H1 (cell line): ENCODE data around the gene WFIKKN1. TPM values are rescaled to one million over a fixed set of nuclear protein-coding genes. Genes with fewer than 3 reads are reported as not detected.

Experiments
- CTCF ChIA-PET: fragments of 300-600 bp; sonication (Branson Sonifier 250); formaldehyde crosslinking; loops from one replicate; lab custom pipeline; 2021; ENCODE audit not compliant: partially characterized antibody; lab: Charles Lee
- POLR2A ChIA-PET: fragments of 300-600 bp; sonication (Branson Sonifier 250); formaldehyde crosslinking; loops from one replicate; lab custom pipeline; 2021; ENCODE audit warnings: inconsistent platforms; ENCODE audit not compliant: partially characterized antibody; lab: Charles Lee
- DNase-seq, 2 experiments: peaks; one replicate each; pipeline versions ENCODE4 v3.0.0 to v3.0.0-alpha.2; 2010 to 2022; ENCODE audit warnings: low spot score in 2 of 2, low read depth in 1 of 2, mixed read lengths in 1 of 2
- FAIRE-seq: peaks from 2 replicates; lab custom pipeline; 2011; peaks lifted over from hg19 to GRCh38; lab: Jason Lieb, UNC
- H2AFZ ChIP-seq: 2 replicates; pipeline ENCODE4 v1.8.1; 2012; ENCODE audit warnings: low read length, inconsistent platforms
- H2AK5ac ChIP-seq: 2 replicates; pipeline ENCODE4 v1.6.1; 2013; ENCODE audit warnings: low read depth, low read length
- H2BK120ac ChIP-seq: replicated peaks from 2 replicates; pipeline ENCODE3; 2013; ENCODE audit warnings: low read depth, low read length, inconsistent platforms
- H2BK12ac ChIP-seq: 2 replicates; pipeline ENCODE4 v1.6.1; 2013; ENCODE audit warnings: low read depth, low read length
- H2BK15ac ChIP-seq: 2 replicates; pipeline ENCODE4 v1.6.1; 2013; ENCODE audit warnings: low read length
- H2BK20ac ChIP-seq: 2 replicates; pipeline ENCODE4 v1.6.1; 2013; ENCODE audit warnings: low read length
- H2BK5ac ChIP-seq: 2 replicates; pipeline ENCODE4 v1.6.1; 2013; ENCODE audit warnings: low read depth, low read length
- H3K14ac ChIP-seq: 2 replicates; pipeline ENCODE4 v1.6.1; 2013; ENCODE audit warnings: inconsistent platforms; ENCODE audit not compliant: insufficient read length
- H3K18ac ChIP-seq: 2 replicates; pipeline ENCODE4 v1.6.1; 2013; ENCODE audit warnings: low read length; ENCODE audit errors: extremely low read depth
- H3K23ac ChIP-seq: 2 replicates; pipeline ENCODE4 v1.6.1; 2013; ENCODE audit warnings: inconsistent platforms; ENCODE audit not compliant: insufficient read length
- H3K23me2 ChIP-seq: 2 replicates; pipeline ENCODE4 v1.6.1; 2013; ENCODE audit warnings: low read depth, low read length
- H3K27ac ChIP-seq: 2 replicates; pipeline ENCODE4 v1.6.1; 2011; ENCODE audit warnings: low read depth, low read length, inconsistent platforms
- H3K27me3 ChIP-seq, 4 experiments: replicated peaks in 1 of 4; 1 replicate in 1 of 4; 2 replicates in 3 of 4; pipeline versions ENCODE4 v1.6.1 to v1.8.1; 2011 to 2013; ENCODE audit warnings: low read length in 3 of 4, mild to moderate bottlenecking in 3 of 4, inconsistent platforms in 2 of 4, mixed read lengths in 2 of 4, moderate library complexity in 1 of 4; ENCODE audit not compliant: control insufficient read depth in 3 of 4, insufficient read depth in 3 of 4; ENCODE audit errors: extremely low read depth in 1 of 4
- H3K36me3 ChIP-seq, 4 experiments: 2 replicates each; pipeline versions ENCODE4 v1.6.1 to v1.8.1; 2011 to 2013; ENCODE audit warnings: mild to moderate bottlenecking in 4 of 4, low read length in 3 of 4, moderate library complexity in 2 of 4, control low read depth in 1 of 4, inconsistent platforms in 1 of 4; ENCODE audit not compliant: insufficient read depth in 4 of 4, control insufficient read depth in 2 of 4
- H3K4ac ChIP-seq: replicated peaks from 2 replicates; pipeline ENCODE3; 2013; ENCODE audit warnings: low read length, low read depth, mixed read lengths, inconsistent platforms; ENCODE audit not compliant: insufficient read length
- H3K4me1 ChIP-seq, 4 experiments: replicated peaks in 1 of 4; 1 replicate in 1 of 4; 2 replicates in 3 of 4; pipeline versions ENCODE4 v1.6.1 to v1.8.1; 2011 to 2013; ENCODE audit warnings: low read length in 3 of 4, inconsistent platforms in 2 of 4, mixed read lengths in 1 of 4; ENCODE audit not compliant: insufficient read depth in 4 of 4, control insufficient read depth in 3 of 4
- H3K4me2 ChIP-seq, 2 experiments: 2 replicates each; pipeline versions ENCODE4 v1.6.1 to v1.8.1; 2011 to 2013; ENCODE audit warnings: low read depth in 2 of 2, low read length in 2 of 2, control low read depth in 1 of 2, inconsistent platforms in 1 of 2, mild to moderate bottlenecking in 1 of 2; ENCODE audit not compliant: insufficient read depth in 1 of 2
- H3K4me3 ChIP-seq, 4 experiments: fragments of 200-600, 300-600 bp in 1 of 4; sonication (generic), shearing (Covaris generic), sonication (Bioruptor Twin) in 1 of 4; 2 replicates each; pipeline versions ENCODE4 v1.5.1 to v1.8.1; 2011 to 2016; ENCODE audit warnings: low read length in 4 of 4, low read depth in 3 of 4, control low read depth in 2 of 4, inconsistent platforms in 2 of 4, mild to moderate bottlenecking in 2 of 4, mixed read lengths in 1 of 4, moderate library complexity in 1 of 4; ENCODE audit not compliant: insufficient read depth in 2 of 4; ENCODE audit errors: extremely low read depth in 1 of 4
- H3K56ac ChIP-seq: replicated peaks from 2 replicates; pipeline ENCODE3; 2013; ENCODE audit warnings: low read depth, mild to moderate bottlenecking, mixed read lengths, low read length, inconsistent platforms; ENCODE audit not compliant: insufficient read length
- H3K79me1 ChIP-seq: 2 replicates; pipeline ENCODE4 v1.6.1; 2013; ENCODE audit warnings: low read depth, low read length, control low read depth
- H3K79me2 ChIP-seq, 2 experiments: 2 replicates each; pipeline versions ENCODE4 v1.6.1 to v1.8.1; 2012 to 2013; ENCODE audit warnings: low read length in 2 of 2, mild to moderate bottlenecking in 2 of 2, inconsistent platforms in 1 of 2; ENCODE audit not compliant: insufficient read depth in 2 of 2, control insufficient read depth in 1 of 2
- H3K9ac ChIP-seq, 4 experiments: replicated peaks in 1 of 4; 1 replicate in 1 of 4; 2 replicates in 3 of 4; pipeline versions ENCODE4 v1.6.1 to v1.8.1; 2011 to 2013; ENCODE audit warnings: low read depth in 3 of 4, low read length in 3 of 4, control low read depth in 2 of 4, mild to moderate bottlenecking in 2 of 4, moderate library complexity in 2 of 4, inconsistent platforms in 1 of 4; ENCODE audit errors: extremely low read depth in 1 of 4
- H3K9me3 ChIP-seq, 2 experiments: 2 replicates each; pipeline versions ENCODE4 v1.6.1 to v1.8.1; 2012 to 2013; ENCODE audit warnings: mild to moderate bottlenecking in 2 of 2, moderate library complexity in 2 of 2, control low read depth in 1 of 2, inconsistent platforms in 1 of 2, low read depth in 1 of 2, low read length in 1 of 2, mixed read lengths in 1 of 2; ENCODE audit not compliant: insufficient read depth in 2 of 2
- H4K20me1 ChIP-seq, 2 experiments: replicated peaks in 1 of 2; 2 replicates each; pipeline versions ENCODE3 to v1.8.1; 2011 to 2013; ENCODE audit warnings: inconsistent platforms in 2 of 2, low read length in 2 of 2, mild to moderate bottlenecking in 1 of 2; ENCODE audit not compliant: insufficient read depth in 2 of 2, control insufficient read depth in 1 of 2
- H4K5ac ChIP-seq: 2 replicates; pipeline ENCODE4 v1.6.1; 2013; ENCODE audit warnings: low read length, low read depth, mixed read lengths, inconsistent platforms; ENCODE audit not compliant: insufficient read length
- H4K8ac ChIP-seq: 2 replicates; pipeline ENCODE4 v1.8.0; 2013; ENCODE audit warnings: mild to moderate bottlenecking, moderate library complexity, low read length, inconsistent platforms; ENCODE audit not compliant: insufficient read depth; ENCODE audit errors: extremely low read depth
- H4K91ac ChIP-seq: replicated peaks from 2 replicates; pipeline ENCODE3; 2013; ENCODE audit warnings: low read length, mixed read lengths, inconsistent platforms; ENCODE audit not compliant: insufficient read length
- ASH2L ChIP-seq: fragments of 200-600, 300-600 bp; sonication (generic); IDR thresholded peaks from one replicate; pipeline ENCODE4 v1.7.1; 2017; ENCODE audit warnings: low read length
- CBX5 ChIP-seq: fragments of 300-800, 300-1000 bp; sonication (generic); IDR thresholded peaks from 2 replicates; pipeline ENCODE4 v1.7.1; 2016; ENCODE audit warnings: antibody characterized with exemption, low read length, low read depth
- JUND ChIP-seq: IDR thresholded peaks from 2 replicates; pipeline ENCODE4 v1.6.1; 2011; ENCODE audit warnings: mild to moderate bottlenecking, improper control_type of control experiment, low read length
- KDM4A ChIP-seq: IDR thresholded peaks from one replicate; pipeline ENCODE4 v1.7.1; 2012; ENCODE audit warnings: low read depth, mild to moderate bottlenecking, moderate library complexity, low read length, inconsistent platforms; ENCODE audit not compliant: severe bottlenecking
- MAFK ChIP-seq: IDR thresholded peaks from 2 replicates; pipeline ENCODE4 v1.6.1; 2012; ENCODE audit warnings: low read depth, mild to moderate bottlenecking, improper control_type of control experiment, low read length
- SP1 ChIP-seq: IDR thresholded peaks from 2 replicates; pipeline ENCODE4 v1.6.1; 2011; ENCODE audit warnings: low read depth, low read length
- SP2 ChIP-seq: IDR thresholded peaks from 2 replicates; pipeline ENCODE4 v1.6.1; 2012; ENCODE audit warnings: mild to moderate bottlenecking, low read length, inconsistent platforms
- WGBS, 2 experiments: shearing (Covaris generic) in 1 of 2; methylation state at CpG; one replicate each; pipeline versions ENCODE4 v1.1.6 to v1.1.7; 2013 to 2015; ENCODE audit warnings: low lambda C conversion rate in 2 of 2, mixed read lengths in 2 of 2, inconsistent platforms in 1 of 2, low coverage in 1 of 2, missing lambda C conversion rate in 1 of 2; ENCODE audit not compliant: insufficient replicate concordance in 2 of 2, insufficient coverage in 1 of 2, insufficient read length in 1 of 2; ENCODE audit errors: extremely low coverage in 1 of 2, missing lambda C conversion rate in 1 of 2; 5-methylcytosine and 5-hydroxymethylcytosine counted together
- polyA plus RNA-seq, 7 experiments: library from polyadenylated mRNA; depleted of rRNA in 3 of 7; stranded (reverse) in 5 of 7; unstranded in 2 of 7; fragments of >200 nt in 5 of 7; fragments of 200-250 nt in 2 of 7; gene quantifications; 1 replicate in 5 of 7; 2 replicates in 1 of 7; 4 replicates in 1 of 7; pipeline versions ENCODE4 v1.2.1 to v1.2.3, GENCODE V29; 2011 to 2013; ENCODE audit warnings: missing spikeins in 2 of 7, mixed read lengths in 2 of 7
- total RNA-seq: library from RNA; stranded (reverse); fragmentation: NEBNext Ultra II Directional; extraction: Animal tissue kit (Norgen Biotek cat#: 25700); gene quantifications from 2 replicates; pipeline ENCODE4 v1.2.1, GENCODE V29; 2021
- TF ChIP-seq, protein P1 (sequence below): IDR thresholded peaks from 2 replicates; pipeline ENCODE4 v1.6.1; 2012; ENCODE audit warnings: inconsistent platforms
- TF ChIP-seq, protein P2 (sequence below): IDR thresholded peaks from 2 replicates; pipeline ENCODE4 v1.6.1; 2011; ENCODE audit warnings: low read depth, mild to moderate bottlenecking, low read length; ENCODE audit not compliant: insufficient read depth

WFIKKN1 gene
- total and polyA plus RNA-seq, 2 of the 8 experiments (the other 6 are each of a cell fraction or from before 2014, with no cell fraction given), result 11.4 to 15.8 TPM

DNA sequence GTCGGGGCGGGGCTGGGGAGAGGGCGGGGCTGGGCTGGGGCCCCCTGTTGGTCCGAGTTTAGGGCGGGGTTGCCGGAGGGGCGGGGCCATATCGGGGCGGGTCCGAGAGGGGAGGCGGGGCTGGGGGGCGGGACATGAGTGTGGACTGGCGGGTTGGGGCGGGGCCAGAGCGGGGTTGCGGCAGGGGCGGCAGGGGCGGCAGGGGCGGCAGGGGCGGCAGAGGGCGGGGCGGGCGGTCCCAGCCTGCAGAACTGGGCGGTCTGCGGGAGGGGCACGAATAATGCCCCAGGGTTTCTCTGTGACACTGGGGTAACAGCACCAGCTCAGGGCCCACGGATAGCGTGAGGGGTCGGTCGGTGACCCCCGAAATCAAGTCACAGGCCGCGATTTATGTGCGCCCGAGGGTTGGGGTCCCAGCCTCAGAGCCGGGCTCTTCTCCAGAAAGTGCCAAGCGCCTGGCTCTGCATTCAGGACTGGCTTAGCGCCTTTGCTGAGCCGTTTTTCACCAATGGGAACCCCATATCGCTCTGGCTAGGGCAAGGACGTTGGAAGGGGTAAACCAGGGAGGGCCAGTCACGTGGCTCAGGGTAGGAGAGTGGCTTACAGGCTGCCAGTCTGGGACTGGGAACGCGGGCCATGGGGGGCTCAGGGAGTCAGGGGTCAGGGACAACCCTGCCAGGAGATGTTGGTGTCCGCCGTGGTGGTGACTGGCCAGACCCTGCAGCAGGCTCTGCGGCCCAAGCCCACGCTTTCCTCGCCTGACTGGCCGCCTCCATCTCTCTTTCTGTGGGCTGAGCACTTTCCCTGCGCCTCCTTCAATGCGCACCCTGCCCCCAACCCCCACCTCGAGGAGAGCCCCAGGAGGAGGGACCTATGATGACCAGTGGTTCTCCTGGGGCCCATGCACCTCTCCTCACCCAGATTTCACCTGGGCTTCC, 6.6 kb downstream of the WFIKKN1 start:
- no peak overlapping the region for H3K9ac ChIP-seq
- H3K36me3 ChIP-seq, result peaks cover 0 to 21% (median 3%) of the 10 kb centered on the region in 4 experiments; a peak in 4 of 8 replicates
- H3K27ac ChIP-seq, result peak overlapping the region; percentile 53; the same call in 1 of the 2 replicates
- 60% methylated on average over 17 of the region's 53 CpGs; no CpG with 5 or more reads in 1 of the 2 experiments for WGBS, 2 experiments
- peak overlapping the region; percentile 82 for H3K56ac ChIP-seq
- ChIA-PET CTCF (interaction anchor here (0.8 to 2.9 kb wide), 16 partner anchors 8 to 142 kb away, joined by 3 to 24 read pairs (median 4); partner anchors contain the start of genes NHLRC4 and WDR90), POLR2A (interaction anchor here (0.6 to 2.7 kb wide), 21 partner anchors 9 to 253 kb away, joined by 3 to 16 read pairs (median 3); partner anchors contain the start of genes WDR24 and WDR90)
- no peaks in the 10 kb centered on the region for H3K79me1 ChIP-seq
- no peak overlapping the region for H3K23ac ChIP-seq
- DNase-seq, result peak in 1 of 2 experiments; percentile 91
- peak overlapping the region; percentile 47 for H2BK120ac ChIP-seq
- H4K5ac ChIP-seq, result peak overlapping the region; percentile 60
- H2AFZ ChIP-seq, result 0 out of 2 replicates have a peak overlapping the region, but pooled peaks have one; percentile 34
- H3K9me3 ChIP-seq, result no peaks in the 10 kb centered on the region
- peak overlapping the region; percentile 62 to 88 for H3K4me2 ChIP-seq
- peak overlapping the region; percentile 84 for H4K91ac ChIP-seq
- H2BK15ac ChIP-seq, result peak overlapping the region; percentile 96; the same call in 1 of the 2 replicates
- 0 out of 2 replicates have a peak overlapping the region, but pooled peaks have one; percentile 92 for H2BK12ac ChIP-seq
- peaks cover 0 to 6% of the 10 kb centered on the region in 2 experiments; a peak in 1 of 4 replicates for H3K79me2 ChIP-seq
- H3K23me2 ChIP-seq, result peaks cover 9% of the 10 kb centered on the region; the same call in 1 of the 2 replicates
- H3K4ac ChIP-seq, result peak overlapping the region; percentile 81
- H3K18ac ChIP-seq, result peak overlapping the region; percentile 96
- peaks cover 0 to 29% (median 18%) of the 10 kb centered on the region in 4 experiments; a peak in 6 of 7 replicates for H3K4me1 ChIP-seq
- H4K20me1 ChIP-seq, result peaks cover 3 to 8% of the 10 kb centered on the region in 2 experiments
- no peaks in the 10 kb centered on the region for H3K27me3 ChIP-seq
- H3K4me3 ChIP-seq, result peak overlapping the region; percentile 73 to 89 (median 77)
- H2AK5ac ChIP-seq, result no peak overlapping the region
- H2BK20ac ChIP-seq, result no peak overlapping the region
- H2BK5ac ChIP-seq, result peak overlapping the region; percentile 94
- no peak overlapping the region for H3K14ac ChIP-seq
- H4K8ac ChIP-seq, result peak overlapping the region; percentile 62; the same call in 1 of the 2 replicates
- no peak for FAIRE-seq
- TF ChIP-seq SP2 (no peak), SP1 (0 out of 2 replicates have a peak, but pooled peaks have one; percentile 23), MAFK (no peak), CBX5 (no peak), KDM4A (peak; percentile 4), ASH2L (no peak), JUND (no peak)
- TF ChIP-seq, protein P1, sequence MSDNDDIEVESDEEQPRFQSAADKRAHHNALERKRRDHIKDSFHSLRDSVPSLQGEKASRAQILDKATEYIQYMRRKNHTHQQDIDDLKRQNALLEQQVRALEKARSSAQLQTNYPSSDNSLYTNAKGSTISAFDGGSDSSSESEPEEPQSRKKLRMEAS, result peak; percentile 47; the same call in 1 of the 2 replicates
- TF ChIP-seq, protein P2, sequence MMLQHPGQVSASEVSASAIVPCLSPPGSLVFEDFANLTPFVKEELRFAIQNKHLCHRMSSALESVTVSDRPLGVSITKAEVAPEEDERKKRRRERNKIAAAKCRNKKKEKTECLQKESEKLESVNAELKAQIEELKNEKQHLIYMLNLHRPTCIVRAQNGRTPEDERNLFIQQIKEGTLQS, result 0 out of 2 replicates have a peak, but pooled peaks have one; percentile 10
